ENCODE measurements around the gene FGF14.
"Not testable (repeated sequence)": the region's sequence is repeated elsewhere in the genome, so short reads cannot be mapped to it uniquely, and the experiment has no call there.

Gene FGF14

GRCh38 chr13:102028206-102028605, 373.6 kb downstream of the FGF14 start:
- no peak for DNase-seq

- no peak for DNase-seq
Measured at GRCh38 chr13:102021777-102022176, 380.1 kb downstream of the FGF14 start.

GRCh38 chr13:102020611-102021216, 381.1 kb downstream of the FGF14 start:
- no peak for DNase-seq

- DNase-seq, result no peak
Measured at GRCh38 chr13:102018716-102019115, 383.1 kb downstream of the FGF14 start.

- DNase-seq, result no peak
Measured at GRCh38 chr13:102017248-102017647, 384.6 kb downstream of the FGF14 start.

GRCh38 chr13:102012299-102013293, 389.3 kb downstream of the FGF14 start:
- DNase-seq, result no peak

- DNase-seq, result not testable (repeated sequence)
Measured at GRCh38 chr13:102011455-102011854, 390.4 kb downstream of the FGF14 start.

- no peak for DNase-seq
Measured at GRCh38 chr13:102003848-102004570, 397.8 kb downstream of the FGF14 start.

GRCh38 chr13:102002287-102002686, 399.6 kb downstream of the FGF14 start:
- DNase-seq, result no peak

- DNase-seq, result no peak
Measured at GRCh38 chr13:102000764-102001163, 401.1 kb downstream of the FGF14 start.

- DNase-seq, result no peak
Measured at GRCh38 chr13:101998129-101998528, 403.7 kb downstream of the FGF14 start.

- DNase-seq, result no peak
Measured at GRCh38 chr13:101996954-101997353, 404.9 kb downstream of the FGF14 start.

GRCh38 chr13:101989798-101990350, 412.0 kb downstream of the FGF14 start:
- DNase-seq, result no peak

GRCh38 chr13:101988140-101988539, 413.7 kb downstream of the FGF14 start:
- no peak for DNase-seq

- no peak for DNase-seq
Measured at GRCh38 chr13:101986316-101986715, 415.5 kb downstream of the FGF14 start.

- DNase-seq, result no peak
Measured at GRCh38 chr13:101985321-101985720, 416.5 kb downstream of the FGF14 start.

- DNase-seq, result no peak
Measured at GRCh38 chr13:101982903-101983302, 418.9 kb downstream of the FGF14 start.

- DNase-seq, result no peak
Measured at GRCh38 chr13:101979825-101980224, 422.0 kb downstream of the FGF14 start.

- no peak for DNase-seq
Measured at GRCh38 chr13:101978552-101979315, 423.1 kb downstream of the FGF14 start.

GRCh38 chr13:101977475-101977874, 424.4 kb downstream of the FGF14 start:
- DNase-seq, result no peak

- DNase-seq, result no peak
Measured at GRCh38 chr13:101972191-101972590, 429.7 kb downstream of the FGF14 start.

GRCh38 chr13:101970341-101970740, 431.5 kb downstream of the FGF14 start:
- DNase-seq, result no peak

Data from NK-92 treated with Interleukin-12 subunit alpha and Interleukin-12 subunit beta, amount 100 ng/mL, for 24 hours (cell line).